ENCODE measurements around the gene RBM4B.

RBM4B gene

GRCh38 chr11:66632952-66633351, 44.7 kb downstream of the RBM4B start:
- H3K4me2 ChIP-seq (ENCODE audit: insufficient read depth, low read length), result no peak overlapping the region
- no peak overlapping the region for H2AFZ ChIP-seq (ENCODE audit: low read depth, low read length)
- peaks cover 70% of the 10 kb centered on the region for H4K20me1 ChIP-seq (ENCODE audit: insufficient read depth, low read length)
- peaks cover 100% of the 10 kb centered on the region for H3K79me2 ChIP-seq (ENCODE audit: insufficient read depth, low read length)
- no peak for TF ChIP-seq EZH2 (IDR thresholded peaks at IDR 0.05; ENCODE audit: borderline replicate concordance, low read depth, low read length, severe bottlenecking)
- TF ChIP-seq, protein P1, sequence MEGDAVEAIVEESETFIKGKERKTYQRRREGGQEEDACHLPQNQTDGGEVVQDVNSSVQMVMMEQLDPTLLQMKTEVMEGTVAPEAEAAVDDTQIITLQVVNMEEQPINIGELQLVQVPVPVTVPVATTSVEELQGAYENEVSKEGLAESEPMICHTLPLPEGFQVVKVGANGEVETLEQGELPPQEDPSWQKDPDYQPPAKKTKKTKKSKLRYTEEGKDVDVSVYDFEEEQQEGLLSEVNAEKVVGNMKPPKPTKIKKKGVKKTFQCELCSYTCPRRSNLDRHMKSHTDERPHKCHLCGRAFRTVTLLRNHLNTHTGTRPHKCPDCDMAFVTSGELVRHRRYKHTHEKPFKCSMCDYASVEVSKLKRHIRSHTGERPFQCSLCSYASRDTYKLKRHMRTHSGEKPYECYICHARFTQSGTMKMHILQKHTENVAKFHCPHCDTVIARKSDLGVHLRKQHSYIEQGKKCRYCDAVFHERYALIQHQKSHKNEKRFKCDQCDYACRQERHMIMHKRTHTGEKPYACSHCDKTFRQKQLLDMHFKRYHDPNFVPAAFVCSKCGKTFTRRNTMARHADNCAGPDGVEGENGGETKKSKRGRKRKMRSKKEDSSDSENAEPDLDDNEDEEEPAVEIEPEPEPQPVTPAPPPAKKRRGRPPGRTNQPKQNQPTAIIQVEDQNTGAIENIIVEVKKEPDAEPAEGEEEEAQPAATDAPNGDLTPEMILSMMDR (IDR thresholded peaks at IDR 0.05; ENCODE audit: borderline replicate concordance, extremely low read depth, low read length, poor library complexity, severe bottlenecking), result no peak
- H3K4me3 ChIP-seq (ENCODE audit: low read depth in 1 of 2, low read length in 2 of 2), result no peak overlapping the region
- no peaks in the 10 kb centered on the region for H3K9me3 ChIP-seq (ENCODE audit: insufficient read depth, low read length, severe bottlenecking)
- DNase-seq (no peak), ATAC-seq (ENCODE audit: insufficient read depth, low read depth) (no peak)
- H3K27ac ChIP-seq (ENCODE audit: low read length), result no peak overlapping the region
- no peaks in the 10 kb centered on the region for H3K27me3 ChIP-seq (ENCODE audit: insufficient read depth, low read length, poor library complexity)
- H3K4me1 ChIP-seq (ENCODE audit: insufficient read depth, low read length), result peaks cover 40% of the 10 kb centered on the region
- no peak overlapping the region for H3K9ac ChIP-seq (ENCODE audit: low read depth, low read length)
- H3K36me3 ChIP-seq (ENCODE audit: insufficient read depth, low read length), result peaks cover 67% of the 10 kb centered on the region

DNA sequence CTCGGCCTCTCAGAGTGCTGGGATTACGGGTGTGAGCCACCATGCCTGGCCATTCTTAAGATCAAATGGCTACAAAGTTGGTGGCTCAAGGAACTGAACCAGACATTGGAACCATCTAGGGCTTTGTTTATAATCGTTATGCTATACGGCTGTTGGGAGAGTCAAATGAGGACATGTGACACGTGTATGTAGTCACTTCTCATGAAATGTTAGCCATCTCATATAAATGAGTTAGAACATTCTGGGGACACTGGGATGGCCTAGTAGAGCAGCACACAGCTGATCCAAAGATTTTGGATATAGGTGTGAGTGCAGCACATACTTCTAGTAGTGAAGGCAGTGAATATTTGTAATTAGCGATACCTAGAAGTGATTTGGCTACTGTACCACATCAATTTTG, 45.8 kb downstream of the RBM4B start:
- H3K4me3 ChIP-seq (ENCODE audit: low read depth in 1 of 2, low read length in 2 of 2), result no peak overlapping the region
- peaks cover 76% of the 10 kb centered on the region for H3K36me3 ChIP-seq (ENCODE audit: insufficient read depth, low read length)
- H3K9ac ChIP-seq (ENCODE audit: low read depth, low read length), result no peak overlapping the region
- TF ChIP-seq, protein P1 (IDR thresholded peaks at IDR 0.05; ENCODE audit: borderline replicate concordance, extremely low read depth, low read length, poor library complexity, severe bottlenecking), result no peak
- TF ChIP-seq EZH2 (IDR thresholded peaks at IDR 0.05; ENCODE audit: borderline replicate concordance, low read depth, low read length, severe bottlenecking), result no peak
- peaks cover 81% of the 10 kb centered on the region for H4K20me1 ChIP-seq (ENCODE audit: insufficient read depth, low read length)
- no peaks in the 10 kb centered on the region for H3K9me3 ChIP-seq (ENCODE audit: insufficient read depth, low read length, severe bottlenecking)
- DNase-seq (no peak), ATAC-seq (ENCODE audit: insufficient read depth, low read depth) (no peak)
- no peaks in the 10 kb centered on the region for H3K27me3 ChIP-seq (ENCODE audit: insufficient read depth, low read length, poor library complexity)
- H3K27ac ChIP-seq (ENCODE audit: low read length), result no peak overlapping the region
- no peak overlapping the region for H2AFZ ChIP-seq (ENCODE audit: low read depth, low read length)
- no peak overlapping the region for H3K4me2 ChIP-seq (ENCODE audit: insufficient read depth, low read length)
- peaks cover 33% of the 10 kb centered on the region for H3K4me1 ChIP-seq (ENCODE audit: insufficient read depth, low read length)
- H3K79me2 ChIP-seq (ENCODE audit: insufficient read depth, low read length), result peaks cover 100% of the 10 kb centered on the region

DNA sequence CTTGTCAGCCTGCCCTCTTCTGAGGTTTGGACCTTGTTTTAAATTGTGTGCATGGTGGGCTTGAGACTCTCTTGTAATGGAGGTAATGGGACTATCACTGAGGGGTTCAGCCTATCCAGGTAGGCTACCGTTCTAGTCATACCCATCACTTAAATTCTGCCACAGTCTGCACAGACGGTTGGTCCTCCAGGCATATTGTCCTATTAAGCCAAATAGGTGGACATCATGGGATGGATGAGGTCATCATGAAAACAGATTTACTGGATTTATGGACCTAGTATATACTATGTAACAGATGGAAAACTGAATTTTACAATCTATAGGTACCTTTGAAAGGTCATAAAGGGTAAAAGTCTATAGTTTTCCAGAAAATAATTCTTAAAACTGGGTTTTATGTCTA, 48.3 kb downstream of the RBM4B start:
- Histone ChIP-seq H3K4me2 (ENCODE audit: insufficient read depth, low read length) (no peak overlapping the region), H3K27me3 (ENCODE audit: insufficient read depth, low read length, poor library complexity) (no peaks in the 10 kb centered on the region), H2AFZ (ENCODE audit: low read depth, low read length) (no peak overlapping the region), H3K9me3 (ENCODE audit: insufficient read depth, low read length, severe bottlenecking) (no peaks in the 10 kb centered on the region), H3K4me3 (ENCODE audit: low read depth in 1 of 2, low read length in 2 of 2) (no peak overlapping the region), H3K79me2 (ENCODE audit: insufficient read depth, low read length) (peaks cover 100% of the 10 kb centered on the region), H3K27ac (ENCODE audit: low read length) (no peak overlapping the region), H4K20me1 (ENCODE audit: insufficient read depth, low read length) (peaks cover 88% of the 10 kb centered on the region), H3K9ac (ENCODE audit: low read depth, low read length) (no peak overlapping the region), H3K36me3 (ENCODE audit: insufficient read depth, low read length) (peaks cover 93% of the 10 kb centered on the region), H3K4me1 (ENCODE audit: insufficient read depth, low read length) (peaks cover 35% of the 10 kb centered on the region)
- TF ChIP-seq EZH2 (IDR thresholded peaks at IDR 0.05; ENCODE audit: borderline replicate concordance, low read depth, low read length, severe bottlenecking), result no peak
- TF ChIP-seq, protein P1 (IDR thresholded peaks at IDR 0.05; ENCODE audit: borderline replicate concordance, extremely low read depth, low read length, poor library complexity, severe bottlenecking), result no peak
- ATAC-seq (ENCODE audit: insufficient read depth, low read depth) (no peak), DNase-seq (no peak)
